ENCODE data around the gene DRC3. TPM values are rescaled to one million over a fixed set of nuclear protein-coding genes. Genes with fewer than 3 reads are reported as not detected.

The DRC3 gene
- polyA plus RNA-seq, 1 donor (not counting 4 experiments of a cell fraction or from before 2014, with no cell fraction given) = 0.69 TPM

- FAIRE-seq (no peak), DNase-seq (ENCODE audit: low read depth, low spot score) (no peak)
- no peak for TF ChIP-seq EZH2 (IDR thresholded peaks at IDR 0.05; ENCODE audit: low read length)
- TF ChIP-seq CTCF (optimal IDR thresholded peaks at IDR 0.05 in 1 of 3, IDR thresholded peaks at IDR 0.05 in 1 of 3, conservative IDR thresholded peaks at IDR 0.05 in 1 of 3; ENCODE audit: extremely low read depth in 1 of 3, insufficient read depth in 2 of 3, low read length in 3 of 3) = no peak
- dilution Hi-C loops (cut with MboI; ENCODE audit: extremely low pct_ligation_motif_present, low sequenced_read_pairs) = no loop called here
- H3K79me2 ChIP-seq (ENCODE audit: control insufficient read depth, insufficient read depth, low read length) = no peaks in the 10 kb centered on the region
- H3K4me2 ChIP-seq (ENCODE audit: control insufficient read depth, extremely low read depth, insufficient read depth, low read depth, low read length) = no peak overlapping the region
- no peaks in the 10 kb centered on the region for H3K9me3 ChIP-seq (ENCODE audit: control insufficient read depth, low read depth, low read length)
- no peaks in the 10 kb centered on the region for H3K9me1 ChIP-seq (ENCODE audit: control insufficient read depth, extremely low read depth, insufficient read depth, low read length)
- H4K20me1 ChIP-seq (ENCODE audit: control insufficient read depth, extremely low read depth, insufficient read depth, low read length) = no peaks in the 10 kb centered on the region
- no peaks in the 10 kb centered on the region for H3K4me1 ChIP-seq (ENCODE audit: control insufficient read depth, extremely low read depth, insufficient read depth, low read length)
- no peak overlapping the region for H3K27ac ChIP-seq (ENCODE audit: control insufficient read depth, insufficient read depth, low read length)
- no peaks in the 10 kb centered on the region for H3K27me3 ChIP-seq (ENCODE audit: control insufficient read depth, extremely low read depth, insufficient read depth, low read length)
- H3K36me3 ChIP-seq (ENCODE audit: control insufficient read depth in 2 of 2, extremely low read depth in 1 of 2, insufficient read depth in 2 of 2, low read length in 2 of 2) = peaks cover 11 to 14% of the 10 kb centered on the region in 2 experiments
- no peak overlapping the region for H2AFZ ChIP-seq (ENCODE audit: control insufficient read depth, low read length)
- H3K4me3 ChIP-seq (ENCODE audit: control insufficient read depth in 2 of 3, extremely low read depth in 1 of 3, insufficient read depth in 2 of 3, low read depth in 1 of 3, low read length in 3 of 3) = no peak overlapping the region
- H3K9ac ChIP-seq (ENCODE audit: control insufficient read depth, extremely low read depth, insufficient read depth, low read length) = no peak overlapping the region
Observed at GRCh38 chr17:18017958-18018357, 45.3 kb downstream of the DRC3 start.

GRCh38 chr17:18018411-18018921 is 45.8 kb downstream of the DRC3 start:
- TF ChIP-seq EZH2 (IDR thresholded peaks at IDR 0.05; ENCODE audit: low read length) (no peak), CTCF (optimal IDR thresholded peaks at IDR 0.05 in 1 of 3, IDR thresholded peaks at IDR 0.05 in 1 of 3, conservative IDR thresholded peaks at IDR 0.05 in 1 of 3; ENCODE audit: extremely low read depth in 1 of 3, insufficient read depth in 2 of 3, low read length in 3 of 3) (no peak)
- no peak overlapping the region for H3K4me2 ChIP-seq (ENCODE audit: control insufficient read depth, extremely low read depth, insufficient read depth, low read depth, low read length)
- DNase-seq (ENCODE audit: low read depth, low spot score) = no peak

More at GRCh38 chr17:18018411-18018921, 45.8 kb downstream of the DRC3 start:
- Histone ChIP-seq H3K9me3 (ENCODE audit: control insufficient read depth, low read depth, low read length) (no peaks in the 10 kb centered on the region), H3K36me3 (ENCODE audit: control insufficient read depth in 2 of 2, extremely low read depth in 1 of 2, insufficient read depth in 2 of 2, low read length in 2 of 2) (peaks cover 11 to 14% of the 10 kb centered on the region in 2 experiments), H3K4me1 (ENCODE audit: control insufficient read depth, extremely low read depth, insufficient read depth, low read length) (no peaks in the 10 kb centered on the region), H2AFZ (ENCODE audit: control insufficient read depth, low read length) (no peak overlapping the region), H3K9me1 (ENCODE audit: control insufficient read depth, extremely low read depth, insufficient read depth, low read length) (no peaks in the 10 kb centered on the region), H4K20me1 (ENCODE audit: control insufficient read depth, extremely low read depth, insufficient read depth, low read length) (no peaks in the 10 kb centered on the region), H3K9ac (ENCODE audit: control insufficient read depth, extremely low read depth, insufficient read depth, low read length) (no peak overlapping the region), H3K27me3 (ENCODE audit: control insufficient read depth, extremely low read depth, insufficient read depth, low read length) (no peaks in the 10 kb centered on the region), H3K4me3 (ENCODE audit: control insufficient read depth in 2 of 3, extremely low read depth in 1 of 3, insufficient read depth in 2 of 3, low read depth in 1 of 3, low read length in 3 of 3) (no peak overlapping the region), H3K27ac (ENCODE audit: control insufficient read depth, insufficient read depth, low read length) (no peak overlapping the region), H3K79me2 (ENCODE audit: control insufficient read depth, insufficient read depth, low read length) (no peaks in the 10 kb centered on the region)
- no peak for FAIRE-seq
- dilution Hi-C loops (cut with MboI; ENCODE audit: extremely low pct_ligation_motif_present, low sequenced_read_pairs) = no loop called here
